Hepatocyte (in vitro differentiated cells): Measurements from ENCODE around the gene ATP1A3. TPM values are rescaled to one million over a fixed set of nuclear protein-coding genes. Genes with fewer than 3 reads are reported as not detected.

Experiments used
- DNase-seq: peaks from one replicate; pipeline ENCODE4 v3.0.0-alpha.2; 2016; ENCODE audit warnings: low spot score
- H2AFZ ChIP-seq: fragments of 200-600 bp; sonication (generic); 2 replicates; pipeline ENCODE4 v1.6.0; 2016; ENCODE audit warnings: antibody characterized with exemption, mild to moderate bottlenecking
- H3K27ac ChIP-seq: fragments of 200-600 bp; sonication (generic); 2 replicates; pipeline ENCODE4 v1.5.1; 2016; ENCODE audit warnings: mild to moderate bottlenecking
- H3K27me3 ChIP-seq: fragments of 200-600 bp; sonication (generic); 2 replicates; pipeline ENCODE4 v1.6.1; 2016
- H3K36me3 ChIP-seq: fragments of 200-600 bp; sonication (generic); replicated peaks from 2 replicates; pipeline ENCODE4 v1.5.1; 2016; ENCODE audit warnings: low read depth; ENCODE audit not compliant: insufficient read depth
- H3K4me1 ChIP-seq: fragments of 200-600 bp; sonication (generic); 2 replicates; pipeline ENCODE4 v1.5.1; 2016; ENCODE audit warnings: mild to moderate bottlenecking, moderate library complexity; ENCODE audit not compliant: insufficient read depth
- H3K4me2 ChIP-seq: fragments of 200-600 bp; sonication (generic); 2 replicates; pipeline ENCODE4 v1.6.0; 2016
- H3K4me3 ChIP-seq: fragments of 200-600 bp; sonication (generic); 2 replicates; pipeline ENCODE4 v1.5.1; 2016; ENCODE audit warnings: mild to moderate bottlenecking
- H3K79me2 ChIP-seq: fragments of 200-600 bp; sonication (generic); 2 replicates; pipeline ENCODE4 v1.6.0; 2017; ENCODE audit warnings: mild to moderate bottlenecking
- H3K9me2 ChIP-seq: fragments of 200-600 bp; sonication (generic); replicated peaks from 2 replicates; pipeline ENCODE4 v1.6.0; 2017; ENCODE audit warnings: mild to moderate bottlenecking; ENCODE audit not compliant: insufficient read depth
- H3K9me3 ChIP-seq: fragments of 200-600 bp; sonication (generic); 2 replicates; pipeline ENCODE4 v1.5.1; 2016; ENCODE audit warnings: low read depth, mild to moderate bottlenecking
- H4K20me1 ChIP-seq: fragments of 200-600 bp; sonication (generic); 2 replicates; pipeline ENCODE4 v1.6.0; 2016; ENCODE audit warnings: mild to moderate bottlenecking; ENCODE audit not compliant: insufficient read depth, poor library complexity, severe bottlenecking
- EZH2 ChIP-seq: fragments of 200-600 bp; sonication (generic); IDR thresholded peaks from 2 replicates; pipeline ENCODE4 v1.6.1; 2016; ENCODE audit warnings: antibody characterized with exemption, mild to moderate bottlenecking, borderline replicate concordance
- EZH2phosphoT487 ChIP-seq: fragments of 200-600 bp; sonication (generic); IDR thresholded peaks from one replicate; pipeline ENCODE4 v1.6.1; 2018; ENCODE audit warnings: antibody characterized with exemption, mild to moderate bottlenecking, low read depth, moderate library complexity; ENCODE audit not compliant: unreplicated experiment, severe bottlenecking
- WGBS: methylation state at CpG from one replicate; pipeline ENCODE4 v1.1.6; 2016; ENCODE audit warnings: low lambda C conversion rate; ENCODE audit errors: missing lambda C conversion rate; 5-methylcytosine and 5-hydroxymethylcytosine counted together
- polyA plus RNA-seq: library from polyadenylated mRNA; unstranded; fragments of >200 nt; fragmentation: Nextera tagmentation; extraction: Ambion mirVana; gene quantifications from 2 replicates; pipeline ENCODE4 v1.2.1, GENCODE V29; 2016
- total RNA-seq: library from RNA; depleted of rRNA; stranded (reverse); fragments of >200 nt; gene quantifications from 2 replicates; pipeline ENCODE4 v1.2.3, GENCODE V29; 2014
- TF ChIP-seq, protein P1 (sequence below): fragments of 200-600 bp; sonication (generic); IDR thresholded peaks from 2 replicates; pipeline ENCODE4 v1.5.1; 2016; ENCODE audit warnings: antibody characterized with exemption, mild to moderate bottlenecking; ENCODE audit not compliant: poor library complexity

ATP1A3 gene
- total and polyA plus RNA-seq, 2 experiments from 2014 or later: 0.03 to 0.82 TPM

DNA sequence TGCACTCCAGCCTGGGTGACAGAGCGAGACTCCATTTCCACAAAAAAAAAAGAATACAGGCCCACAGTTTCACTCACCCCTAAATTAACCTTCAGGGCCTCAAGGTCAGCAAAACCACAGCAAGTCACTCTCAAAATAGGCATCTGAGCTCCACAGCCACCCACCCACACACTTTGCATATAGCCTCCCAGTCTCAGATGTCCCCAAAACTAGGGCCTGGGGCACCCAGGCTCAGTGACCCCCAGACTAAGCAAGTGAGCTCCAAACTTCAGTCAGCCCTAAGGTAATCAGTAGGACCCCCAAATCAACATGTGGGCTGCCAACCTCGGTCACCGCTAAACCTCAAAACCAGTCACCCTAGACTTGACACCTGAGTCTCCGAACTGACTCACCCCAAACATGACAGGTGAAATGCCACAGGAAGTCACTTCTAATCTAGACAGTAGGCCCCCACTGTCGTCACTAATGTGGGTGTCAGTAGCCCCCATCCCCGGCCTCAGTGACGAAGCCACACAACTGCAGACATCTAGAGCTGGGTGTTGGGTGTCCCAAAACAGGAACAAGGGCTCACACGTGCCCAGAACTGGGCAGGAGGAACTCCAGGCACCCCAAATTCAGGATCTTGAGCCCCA, 48.8 kb downstream of the ATP1A3 start:
- peaks cover 11% of the 10 kb centered on the region for H3K27me3 ChIP-seq
- H4K20me1 ChIP-seq: no peaks in the 10 kb centered on the region
- no peak for DNase-seq
- TF ChIP-seq EZH2 (no peak), EZH2phosphoT487 (no peak)
- TF ChIP-seq, protein P1, sequence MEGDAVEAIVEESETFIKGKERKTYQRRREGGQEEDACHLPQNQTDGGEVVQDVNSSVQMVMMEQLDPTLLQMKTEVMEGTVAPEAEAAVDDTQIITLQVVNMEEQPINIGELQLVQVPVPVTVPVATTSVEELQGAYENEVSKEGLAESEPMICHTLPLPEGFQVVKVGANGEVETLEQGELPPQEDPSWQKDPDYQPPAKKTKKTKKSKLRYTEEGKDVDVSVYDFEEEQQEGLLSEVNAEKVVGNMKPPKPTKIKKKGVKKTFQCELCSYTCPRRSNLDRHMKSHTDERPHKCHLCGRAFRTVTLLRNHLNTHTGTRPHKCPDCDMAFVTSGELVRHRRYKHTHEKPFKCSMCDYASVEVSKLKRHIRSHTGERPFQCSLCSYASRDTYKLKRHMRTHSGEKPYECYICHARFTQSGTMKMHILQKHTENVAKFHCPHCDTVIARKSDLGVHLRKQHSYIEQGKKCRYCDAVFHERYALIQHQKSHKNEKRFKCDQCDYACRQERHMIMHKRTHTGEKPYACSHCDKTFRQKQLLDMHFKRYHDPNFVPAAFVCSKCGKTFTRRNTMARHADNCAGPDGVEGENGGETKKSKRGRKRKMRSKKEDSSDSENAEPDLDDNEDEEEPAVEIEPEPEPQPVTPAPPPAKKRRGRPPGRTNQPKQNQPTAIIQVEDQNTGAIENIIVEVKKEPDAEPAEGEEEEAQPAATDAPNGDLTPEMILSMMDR: no peak
- H3K4me2 ChIP-seq: no peak overlapping the region
- H2AFZ ChIP-seq: no peak overlapping the region
- no peak overlapping the region for H3K27ac ChIP-seq
- H3K9me2 ChIP-seq: no peaks in the 10 kb centered on the region
- WGBS: 93% methylated on average over 8 of the region's 8 CpGs
- no peaks in the 10 kb centered on the region for H3K36me3 ChIP-seq
- no peaks in the 10 kb centered on the region for H3K4me1 ChIP-seq
- no peaks in the 10 kb centered on the region for H3K79me2 ChIP-seq
- H3K4me3 ChIP-seq: no peak overlapping the region
- H3K9me3 ChIP-seq: no peaks in the 10 kb centered on the region

DNA sequence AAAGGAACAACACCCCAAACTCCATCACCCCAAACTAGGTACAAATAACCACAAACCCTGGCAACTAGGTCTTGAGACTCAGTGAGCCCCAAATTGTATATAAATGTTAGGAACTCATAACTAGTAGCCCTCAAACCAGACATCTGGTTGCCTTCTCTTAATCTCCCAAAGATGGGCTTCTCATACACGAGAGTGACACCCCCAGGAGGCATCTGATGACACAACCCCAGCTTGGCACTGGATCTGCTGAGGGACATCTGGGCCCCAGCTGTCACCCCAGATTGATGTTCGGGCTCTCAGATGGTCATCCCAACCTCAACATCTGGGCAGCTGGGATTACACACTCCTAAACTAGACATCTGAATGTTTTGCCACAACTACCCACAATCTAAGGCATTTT, 49.7 kb downstream of the ATP1A3 start:
- no peak overlapping the region for H3K4me3 ChIP-seq
- peaks cover 15% of the 10 kb centered on the region for H3K27me3 ChIP-seq
- H3K36me3 ChIP-seq: no peaks in the 10 kb centered on the region
- no peaks in the 10 kb centered on the region for H4K20me1 ChIP-seq
- no peak overlapping the region for H2AFZ ChIP-seq
- no peaks in the 10 kb centered on the region for H3K4me1 ChIP-seq
- H3K9me3 ChIP-seq: no peaks in the 10 kb centered on the region
- no peak overlapping the region for H3K4me2 ChIP-seq
- H3K79me2 ChIP-seq: no peaks in the 10 kb centered on the region
- no peaks in the 10 kb centered on the region for H3K9me2 ChIP-seq
- no peak overlapping the region for H3K27ac ChIP-seq
- 65% methylated on average over 2 of the region's 2 CpGs for WGBS
- DNase-seq: no peak
- TF ChIP-seq, protein P1: no peak
- TF ChIP-seq EZH2phosphoT487 (no peak), EZH2 (no peak)

DNA sequence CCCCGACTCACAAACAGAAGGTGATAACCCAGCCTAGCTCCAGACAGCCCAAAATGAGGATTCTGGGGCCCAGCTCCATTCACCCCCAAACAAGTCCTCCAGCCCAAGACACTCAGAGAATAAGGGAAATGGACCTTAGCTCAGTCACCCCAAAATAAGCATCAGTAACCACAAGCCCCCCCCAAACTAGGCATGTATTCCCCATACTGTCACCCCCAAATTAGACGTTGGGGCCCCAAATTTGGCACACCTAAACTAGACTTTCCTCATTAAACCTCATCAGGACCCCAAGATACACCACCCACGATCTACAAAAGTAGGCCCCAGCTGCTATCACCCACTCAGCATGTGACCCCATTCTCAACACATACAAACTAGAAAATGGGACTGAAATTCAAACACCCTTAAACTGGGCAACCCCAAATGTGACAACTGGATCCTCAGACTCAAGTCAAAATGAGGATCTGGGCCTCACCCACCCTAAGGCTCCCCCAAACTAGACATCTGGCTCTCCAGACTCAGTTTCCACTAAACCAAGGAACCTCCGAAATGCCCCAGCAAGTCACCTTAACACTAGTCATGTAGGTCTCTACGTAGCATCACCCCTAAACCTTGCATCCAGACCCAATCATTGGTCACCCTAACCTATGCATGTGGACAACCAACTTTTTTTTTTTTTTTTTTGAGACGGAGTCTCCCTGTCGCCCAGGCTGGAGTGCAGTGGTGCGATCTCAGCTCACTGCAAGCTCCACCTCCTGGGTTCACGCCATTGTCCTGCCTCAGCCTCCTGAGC, 52.4 kb downstream of the ATP1A3 start:
- H3K4me3 ChIP-seq: no peak overlapping the region
- no peaks in the 10 kb centered on the region for H3K9me3 ChIP-seq
- TF ChIP-seq, protein P1: no peak
- TF ChIP-seq EZH2phosphoT487 (no peak), EZH2 (no peak)
- H3K4me1 ChIP-seq: no peaks in the 10 kb centered on the region
- peaks cover 26% of the 10 kb centered on the region for H3K27me3 ChIP-seq
- DNase-seq: no peak
- H3K9me2 ChIP-seq: no peaks in the 10 kb centered on the region
- H3K27ac ChIP-seq: no peak overlapping the region
- H3K79me2 ChIP-seq: no peaks in the 10 kb centered on the region
- no peaks in the 10 kb centered on the region for H4K20me1 ChIP-seq
- H3K4me2 ChIP-seq: no peak overlapping the region
- H3K36me3 ChIP-seq: no peaks in the 10 kb centered on the region
- H2AFZ ChIP-seq: no peak overlapping the region
- 94% methylated on average over 7 of the region's 9 CpGs for WGBS
